Fibroblast of skin of left quadriceps (primary cell): ENCODE data around the gene ZFP36L2.
"Not testable (repeated sequence)": the region's sequence is repeated elsewhere in the genome, so short reads cannot be mapped to it uniquely, and the experiment has no call there.

Source experiments
- DNase-seq, 2 experiments: peaks; one replicate each; pipeline ENCODE4 v3.0.0-alpha.2; 2013; ENCODE audit warnings: low read depth in 2 of 2

Gene ZFP36L2

GRCh38 chr2:43209204-43209717 is 17.1 kb downstream of the ZFP36L2 start:
- no peak for DNase-seq

DNA sequence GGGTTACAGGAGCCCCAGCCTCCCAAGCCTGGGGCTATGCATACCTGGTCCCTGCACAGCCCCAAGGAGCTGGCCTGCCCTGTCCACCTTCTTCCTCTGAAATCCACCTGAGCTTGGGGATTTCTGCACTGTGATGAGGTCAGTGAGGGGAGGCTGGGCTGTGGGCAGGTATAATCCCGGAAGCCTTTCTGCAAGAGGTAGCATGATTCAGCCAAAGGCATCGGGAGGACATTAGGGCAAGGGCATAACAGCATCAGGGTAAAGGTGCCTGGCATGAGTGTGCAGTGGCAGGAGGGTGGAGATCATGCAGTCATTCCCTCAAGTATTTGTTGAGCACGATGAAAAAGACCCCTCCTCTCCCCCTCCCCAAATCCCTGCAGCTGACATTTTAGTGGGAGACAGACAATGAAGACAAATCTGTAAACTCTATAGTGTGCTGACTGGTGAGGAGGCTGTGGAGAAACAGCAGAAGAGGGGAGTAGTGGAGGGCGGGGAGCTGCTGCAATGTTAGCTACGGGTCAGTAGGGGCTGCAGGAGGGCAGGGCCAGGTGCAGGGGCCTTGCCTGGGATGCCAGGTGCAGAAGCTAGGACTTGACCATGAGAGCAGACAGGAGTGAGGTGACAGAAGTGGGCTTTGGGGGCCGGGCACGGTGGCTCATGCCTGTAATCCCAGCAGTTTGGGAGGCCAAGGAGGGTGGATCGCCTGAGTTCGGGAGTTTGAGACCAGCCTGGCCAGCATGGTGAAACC is 18.7 kb downstream of the ZFP36L2 start:
- no peak for DNase-seq

- no peak for DNase-seq
These were observed 19.8 kb downstream of the ZFP36L2 start for GRCh38 chr2:43206602-43207001.

DNA sequence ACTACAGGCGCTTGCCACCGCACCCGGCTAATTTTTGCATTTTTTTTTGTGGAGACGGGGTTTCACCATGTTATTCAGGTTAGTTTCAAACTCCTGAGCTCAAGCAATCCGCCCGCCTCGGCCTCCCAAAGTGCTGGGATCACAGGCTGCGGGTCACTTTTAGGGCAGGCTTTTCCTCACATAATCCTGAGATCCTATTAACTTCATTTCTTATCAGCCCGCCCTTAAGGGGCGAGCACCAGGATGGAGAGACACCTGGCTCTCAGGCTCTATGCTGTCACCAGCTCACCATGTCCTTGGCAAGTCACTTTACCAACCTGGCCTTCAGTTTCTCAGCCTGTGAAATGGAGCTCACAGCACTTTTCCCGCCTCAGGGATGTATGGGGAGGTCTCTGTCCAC is 23.0 kb downstream of the ZFP36L2 start:
- no peak for DNase-seq

GRCh38 chr2:43202289-43202688 is 24.1 kb downstream of the ZFP36L2 start:
- no peak for DNase-seq

DNA sequence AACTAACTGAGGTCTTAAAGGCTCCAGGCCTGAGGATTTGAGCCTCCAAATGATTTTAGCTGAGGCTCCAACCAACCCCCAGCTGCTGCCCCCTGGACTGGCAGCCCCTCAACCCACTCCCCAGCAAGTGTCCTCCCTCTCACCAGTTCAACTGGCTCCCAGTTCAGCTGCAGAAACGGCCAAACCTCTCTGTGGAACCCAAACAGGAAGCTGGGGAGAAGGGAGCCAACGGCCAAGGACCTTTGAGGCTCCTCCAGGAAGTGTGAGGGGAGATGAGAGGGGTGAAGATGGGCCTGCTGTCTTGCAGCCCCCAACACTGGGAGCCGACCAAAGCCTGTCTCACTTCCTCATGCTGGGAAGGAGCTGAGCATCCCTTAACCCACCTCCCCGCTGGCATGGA is 24.9 kb downstream of the ZFP36L2 start:
- DNase-seq: no peak

GRCh38 chr2:43201016-43201415 is 25.4 kb downstream of the ZFP36L2 start:
- no peak for DNase-seq

GRCh38 chr2:43199492-43200488 is 26.6 kb downstream of the ZFP36L2 start:
- DNase-seq: no peak

DNA sequence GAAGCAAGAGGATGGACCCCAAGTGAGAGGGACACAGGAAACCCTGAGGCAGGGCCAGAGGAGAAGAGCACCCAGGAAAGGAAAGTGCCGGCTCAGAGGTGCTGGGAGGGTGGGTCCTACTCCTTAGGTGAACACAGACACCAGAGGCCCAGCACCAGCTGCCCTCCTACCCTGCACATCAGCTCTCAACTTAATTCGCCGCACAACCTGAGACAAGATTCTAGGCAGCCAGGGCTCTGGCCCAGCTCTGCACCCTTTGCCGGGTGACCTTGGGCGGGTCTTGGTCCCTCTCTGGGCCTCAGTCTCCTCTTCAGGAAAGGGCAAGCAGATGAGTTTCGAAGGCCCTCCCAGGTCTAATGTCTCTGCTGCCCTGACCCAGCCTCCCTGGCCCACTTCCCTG is 28.1 kb downstream of the ZFP36L2 start:
- DNase-seq: no peak

- no peak for DNase-seq
These were observed 28.9 kb downstream of the ZFP36L2 start for GRCh38 chr2:43197588-43197896.

DNA sequence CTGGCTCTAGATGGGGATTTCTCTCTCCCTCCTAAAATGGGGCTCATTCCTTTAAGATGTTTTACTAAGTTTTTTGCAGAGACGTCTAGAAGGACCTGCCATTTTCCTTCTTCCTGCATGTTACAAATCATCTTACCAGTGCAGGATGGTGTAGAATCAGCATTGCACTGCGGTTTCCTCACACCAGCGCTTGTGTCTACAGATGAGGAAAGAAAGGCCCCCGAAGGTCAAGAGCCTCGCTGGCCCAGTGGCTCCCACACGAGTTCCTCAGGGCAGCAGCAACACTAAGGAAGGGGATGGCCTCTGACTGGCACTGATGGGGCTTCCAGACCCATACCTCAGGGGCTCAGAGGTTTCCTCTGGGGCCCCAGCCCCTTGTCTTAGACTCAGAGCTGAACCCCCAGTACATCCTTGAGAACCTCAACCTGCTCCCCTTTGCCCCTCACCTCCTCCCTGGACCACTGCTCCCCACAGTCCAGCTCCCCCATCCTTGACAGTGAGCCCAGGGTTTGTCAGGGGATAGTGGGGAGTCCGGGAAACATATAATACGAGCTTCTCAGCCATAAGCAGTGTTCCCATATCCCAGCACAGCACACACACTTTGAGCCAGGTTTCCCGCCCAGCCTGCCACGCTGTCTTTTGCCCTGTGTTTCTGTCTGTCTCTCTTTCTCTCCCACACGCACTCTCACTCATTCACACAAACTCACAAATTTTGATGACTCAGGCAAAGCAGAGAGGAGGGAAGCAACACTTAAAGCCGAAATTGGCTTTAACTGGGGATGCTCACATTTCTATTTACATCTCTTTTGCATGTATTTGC is 29.4 kb downstream of the ZFP36L2 start:
- DNase-seq: no peak

- DNase-seq: no peak
These were observed 32.1 kb downstream of the ZFP36L2 start for GRCh38 chr2:43194121-43194869.

DNA sequence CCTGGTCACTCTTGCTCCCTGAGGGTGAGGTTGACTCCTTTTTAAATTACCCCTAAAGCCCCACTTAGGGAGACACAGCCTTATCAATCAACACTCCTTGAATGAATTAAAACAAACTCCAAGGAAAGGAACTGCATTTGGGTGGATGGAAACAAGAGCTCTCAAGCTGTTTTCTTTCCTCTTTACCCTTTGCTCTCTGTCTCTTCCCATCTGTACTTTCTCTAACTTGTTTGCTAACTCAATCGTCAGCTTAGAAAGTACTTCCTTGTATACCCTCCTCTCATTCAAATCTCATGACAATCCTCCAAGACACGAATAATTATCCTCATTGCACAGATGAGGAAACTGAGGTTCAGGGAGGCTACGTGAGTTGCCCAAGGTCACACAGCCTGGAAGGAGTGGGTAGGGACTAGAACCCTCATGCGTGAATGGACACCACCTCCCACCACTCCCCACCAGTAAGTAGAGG is 32.7 kb downstream of the ZFP36L2 start:
- DNase-seq: no peak

GRCh38 chr2:43192744-43193651 is 33.4 kb downstream of the ZFP36L2 start:
- no peak for DNase-seq

GRCh38 chr2:43191947-43192516 is 34.4 kb downstream of the ZFP36L2 start:
- no peak for DNase-seq

- DNase-seq: no peak
These were observed 35.9 kb downstream of the ZFP36L2 start for GRCh38 chr2:43190311-43191052.

DNA sequence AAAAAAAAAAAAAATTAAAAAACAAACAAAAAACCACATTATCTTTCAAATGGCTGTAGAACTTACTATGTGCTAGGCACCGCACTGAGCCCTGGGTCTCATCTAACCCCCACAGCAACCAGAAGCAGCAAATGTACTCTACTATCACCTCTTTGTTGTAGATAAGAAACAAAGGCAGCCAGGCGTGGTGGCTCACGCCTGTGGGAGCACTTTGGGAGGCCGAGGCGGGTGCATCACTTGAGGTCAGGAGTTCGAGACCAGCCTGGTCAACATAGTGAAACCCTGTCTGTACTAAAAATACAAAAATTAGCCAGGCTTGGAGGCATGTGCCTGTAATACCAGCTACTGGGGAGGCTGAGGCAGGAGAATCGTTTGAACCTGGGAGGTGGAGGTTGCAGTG is 36.5 kb downstream of the ZFP36L2 start:
- not testable (repeated sequence) for DNase-seq

DNA sequence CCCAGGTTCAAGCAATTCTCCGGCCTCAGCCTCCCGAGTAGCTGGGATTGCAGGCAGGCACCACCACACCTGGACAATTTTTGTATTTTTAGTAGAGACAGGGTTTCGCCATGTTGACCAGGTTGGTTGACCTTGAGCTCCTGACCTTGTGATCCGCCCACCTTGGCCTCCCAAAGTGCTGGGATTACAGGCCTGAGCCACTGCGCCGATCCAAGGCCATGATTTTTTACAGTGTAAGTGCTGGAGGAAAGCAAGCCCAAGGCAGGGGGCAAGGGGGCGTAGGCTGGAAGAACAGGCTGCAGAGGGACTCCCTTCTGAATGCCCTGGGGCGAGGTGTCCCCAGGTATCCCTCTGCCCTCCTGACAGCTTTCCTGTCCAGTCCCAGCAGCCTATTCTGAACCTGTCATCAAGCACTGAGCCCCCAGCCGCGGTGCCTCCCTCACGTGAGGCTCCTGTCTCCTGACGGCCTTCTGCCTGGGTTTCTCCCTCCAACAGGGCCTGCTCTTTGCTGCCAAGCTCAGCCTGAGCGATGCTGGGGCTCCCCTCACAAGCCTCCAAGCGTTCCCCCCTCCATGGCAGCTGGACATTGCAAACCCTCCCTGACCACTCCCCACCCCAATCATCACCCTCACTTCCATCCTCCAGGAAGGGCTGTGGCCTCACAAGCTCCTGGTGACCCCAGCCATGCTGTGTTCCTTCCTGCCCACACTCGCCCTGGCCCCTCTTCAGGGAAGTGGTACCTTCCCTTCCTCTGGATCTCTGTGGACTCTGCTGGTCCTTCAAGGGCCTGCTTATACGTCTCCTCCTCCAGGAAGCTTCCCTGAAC is 37.6 kb downstream of the ZFP36L2 start:
- DNase-seq: no peak
